HG03571 (cell line): ENCODE measurements around the gene SERPINB8.

Source experiments
- ATAC-seq: cut with Tn5 transposase; IDR thresholded peaks from one replicate; pipeline ENCODE4 v1.9.1; 2021; ENCODE audit not compliant: unreplicated experiment

The SERPINB8 gene

GRCh38 chr18:64011513-64011912 is 41.6 kb downstream of the SERPINB8 start:
- no peak for ATAC-seq

- no peak for ATAC-seq
Observed at GRCh38 chr18:64017870-64018269, 48.0 kb downstream of the SERPINB8 start.

DNA sequence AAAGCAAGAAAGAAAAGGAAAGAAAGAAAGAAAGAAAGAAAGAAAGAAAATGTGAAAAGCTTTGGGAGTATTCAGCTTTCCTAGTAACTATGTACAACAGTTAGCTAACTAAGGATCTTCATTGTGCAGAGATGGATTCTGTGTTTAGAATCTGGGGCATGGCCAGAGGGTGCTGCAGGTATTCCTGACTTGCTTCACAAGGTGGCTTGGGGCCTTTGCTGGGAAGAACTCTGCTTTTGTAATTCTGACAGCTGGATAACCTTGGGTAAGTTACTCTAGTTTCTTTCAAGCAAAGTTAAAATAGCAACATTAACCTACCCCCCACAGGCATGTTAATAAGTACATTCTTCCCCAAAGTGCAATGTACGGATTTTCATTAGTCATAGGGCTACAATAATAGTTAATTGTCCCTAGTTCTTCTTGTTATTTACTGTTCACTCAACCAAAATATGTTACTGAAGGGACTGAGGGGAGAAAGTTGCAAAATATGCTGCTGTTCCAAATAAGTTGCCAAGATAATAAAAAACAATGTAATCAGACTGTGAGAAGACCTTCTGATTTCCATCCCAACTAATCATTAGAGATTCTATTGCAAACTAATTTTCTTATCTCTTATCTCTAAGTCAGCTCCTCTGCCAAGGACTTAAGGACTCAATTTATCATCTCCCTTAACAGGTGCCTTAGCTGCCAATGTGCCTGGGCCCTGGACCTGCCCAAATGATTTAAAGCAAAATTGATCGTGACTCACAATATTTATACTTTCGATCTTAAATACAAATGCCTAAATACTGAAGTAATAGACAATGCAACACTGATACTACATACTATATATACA is 50.3 kb downstream of the SERPINB8 start:
- ATAC-seq, result no peak

DNA sequence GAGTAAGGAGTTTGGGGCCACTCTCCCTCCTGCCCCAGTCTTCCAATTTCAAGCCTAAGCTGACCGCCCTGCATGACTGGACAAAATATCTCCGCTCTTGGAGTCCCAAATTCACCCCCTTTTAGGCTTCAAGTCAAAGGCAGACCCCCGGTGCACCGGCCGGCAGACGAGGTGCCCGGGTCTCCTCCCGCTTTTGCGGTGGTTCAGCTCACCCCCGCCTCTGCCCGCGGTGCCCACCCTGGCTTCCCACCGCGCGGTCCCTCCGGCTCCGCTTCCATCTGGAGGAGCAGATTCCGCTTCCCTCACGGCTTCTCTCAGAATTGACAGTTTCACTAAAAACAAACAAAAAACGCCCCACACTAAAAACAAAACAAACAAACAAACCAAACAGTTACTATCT is 56.5 kb downstream of the SERPINB8 start:
- ATAC-seq, result no peak

DNA sequence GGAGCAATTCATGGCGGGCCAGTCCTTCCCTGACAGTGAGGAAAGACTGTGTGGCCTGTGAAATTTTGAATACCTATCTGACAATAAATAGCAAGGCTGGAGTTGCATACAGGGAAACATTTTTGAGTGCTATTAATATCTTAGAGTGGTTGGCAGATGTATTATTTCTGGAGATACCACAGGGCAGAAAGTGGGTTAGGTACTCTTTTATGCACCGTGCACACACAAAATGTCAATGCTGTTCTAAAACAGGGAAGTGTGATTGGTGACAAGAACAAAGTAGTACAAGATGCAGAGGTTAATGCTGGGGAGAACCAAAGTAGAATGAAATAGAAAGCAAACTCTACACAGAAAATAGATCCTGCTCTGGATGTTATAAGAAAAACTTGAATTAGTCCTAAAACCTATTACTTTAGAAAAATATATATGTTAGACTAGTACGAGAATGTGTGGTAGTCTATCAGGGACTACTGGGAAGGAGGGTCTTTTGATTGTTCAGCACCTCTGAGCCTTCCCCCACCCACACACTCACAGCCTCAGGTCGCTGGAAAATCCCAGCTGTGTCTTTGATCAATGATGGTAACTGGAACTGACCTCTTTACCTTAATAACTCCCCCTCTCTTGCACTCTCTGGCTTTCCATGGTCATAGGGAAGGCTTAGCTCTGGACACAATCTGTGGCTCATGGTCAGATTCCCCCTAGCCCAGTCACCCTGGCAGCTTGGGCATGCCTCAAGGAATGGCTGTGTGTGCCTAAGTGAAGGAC is 58.2 kb downstream of the SERPINB8 start:
- no peak for ATAC-seq

DNA sequence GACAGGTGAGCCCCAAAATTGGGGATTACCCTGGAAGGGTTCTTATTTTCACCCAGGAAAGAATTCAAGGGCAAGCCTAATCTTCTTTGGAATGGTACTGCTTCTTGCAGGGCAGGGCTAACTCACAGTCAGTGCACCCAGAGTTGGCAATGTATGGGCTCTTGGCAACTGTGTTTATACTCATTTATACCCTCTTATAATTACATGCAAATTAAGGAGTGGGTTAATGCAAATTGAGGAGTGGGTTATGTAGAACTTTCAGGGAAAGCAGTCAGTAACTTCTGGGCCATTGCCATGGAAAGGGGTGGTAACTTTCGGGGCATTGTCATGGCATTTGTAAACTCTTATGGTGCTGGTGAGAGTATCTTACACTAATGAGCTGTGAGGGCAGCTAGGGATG is 59.2 kb downstream of the SERPINB8 start:
- no peak for ATAC-seq

DNA sequence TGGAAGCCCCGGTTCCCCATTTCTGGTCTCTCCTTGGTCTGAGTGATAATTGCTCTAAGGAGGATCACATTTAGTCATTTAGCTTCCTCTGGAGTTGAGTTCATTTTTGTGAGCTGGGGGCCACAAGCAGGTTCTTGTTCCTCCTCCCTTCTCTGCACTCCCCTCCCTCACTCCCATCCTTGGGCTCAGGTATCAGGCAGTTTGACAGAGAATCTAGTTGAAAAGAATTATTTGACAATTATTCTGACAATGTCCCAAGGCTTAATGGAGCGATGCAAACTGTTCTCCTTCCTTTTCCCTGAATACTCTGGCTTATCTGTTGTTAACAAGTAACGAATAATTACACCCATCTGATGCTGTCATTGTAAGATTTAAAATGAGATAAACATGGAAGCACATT is 61.5 kb downstream of the SERPINB8 start:
- no peak for ATAC-seq

GRCh38 chr18:64032312-64032711 is 62.4 kb downstream of the SERPINB8 start:
- ATAC-seq, result no peak

DNA sequence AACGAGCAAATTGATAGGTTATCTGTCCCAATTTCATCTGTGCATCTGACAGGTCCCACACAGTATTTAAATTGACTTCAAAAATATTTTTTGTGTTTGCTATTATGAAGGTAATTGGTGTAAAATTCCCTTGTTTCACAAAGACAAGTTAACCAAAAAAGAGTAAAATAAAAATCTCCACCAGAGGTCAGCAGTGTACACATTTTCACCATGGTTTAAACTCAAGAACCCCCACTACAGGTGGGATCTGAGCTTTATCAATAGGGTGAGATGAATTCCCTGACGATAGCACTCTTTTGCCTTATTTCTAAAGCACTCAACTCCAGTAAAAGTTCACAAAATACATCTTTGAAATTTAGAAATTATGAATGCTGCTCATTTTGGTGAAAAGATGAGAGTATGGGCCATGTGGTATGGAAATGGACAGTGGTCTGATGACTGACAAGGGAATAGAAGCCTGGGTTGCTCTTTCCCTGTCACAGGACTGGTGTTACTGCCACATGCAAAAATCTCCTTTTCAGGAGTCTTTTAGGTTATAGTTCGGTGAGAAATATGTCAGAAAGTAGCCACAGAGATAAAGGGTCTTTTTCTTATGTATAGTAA is 68.0 kb downstream of the SERPINB8 start:
- peak; percentile 77 for ATAC-seq
